Measurements from ENCODE around the gene HIVEP2.

Gene HIVEP2

GRCh38 chr6:142916881-142917280 lies 28.1 kb downstream of the HIVEP2 start:
- no peak for DNase-seq

- DNase-seq = no peak
These were observed 29.9 kb downstream of the HIVEP2 start for GRCh38 chr6:142914937-142915697.

GRCh38 chr6:142914369-142914768 lies 30.6 kb downstream of the HIVEP2 start:
- no peak for DNase-seq

GRCh38 chr6:142913511-142914047 lies 31.4 kb downstream of the HIVEP2 start:
- no peak for DNase-seq

GRCh38 chr6:142913036-142913510 lies 31.9 kb downstream of the HIVEP2 start:
- no peak for DNase-seq

GRCh38 chr6:142912125-142912524 lies 32.9 kb downstream of the HIVEP2 start:
- no peak for DNase-seq

GRCh38 chr6:142911430-142911829 lies 33.5 kb downstream of the HIVEP2 start:
- no peak for DNase-seq

- DNase-seq = no peak
These were observed 35.3 kb downstream of the HIVEP2 start for GRCh38 chr6:142909686-142910085.

- DNase-seq = no peak
These were observed 36.7 kb downstream of the HIVEP2 start for GRCh38 chr6:142908235-142908634.

- DNase-seq = no peak
These were observed 37.4 kb downstream of the HIVEP2 start for GRCh38 chr6:142907544-142907943.

- DNase-seq = no peak
These were observed 38.0 kb downstream of the HIVEP2 start for GRCh38 chr6:142906945-142907470.

GRCh38 chr6:142903812-142904211 lies 41.2 kb downstream of the HIVEP2 start:
- DNase-seq = peak; percentile 44

- peak; percentile 99 for DNase-seq
These were observed 42.3 kb downstream of the HIVEP2 start for GRCh38 chr6:142902636-142903053.

- DNase-seq = no peak
These were observed 43.4 kb downstream of the HIVEP2 start for GRCh38 chr6:142901611-142902010.

GRCh38 chr6:142900227-142900971 lies 44.6 kb downstream of the HIVEP2 start:
- DNase-seq = peak; percentile 50

GRCh38 chr6:142898927-142899895 lies 45.8 kb downstream of the HIVEP2 start:
- DNase-seq = no peak

GRCh38 chr6:142897659-142898058 lies 47.3 kb downstream of the HIVEP2 start:
- DNase-seq = no peak

GRCh38 chr6:142896732-142897131 lies 48.2 kb downstream of the HIVEP2 start:
- no peak for DNase-seq

- no peak for DNase-seq
These were observed 51.9 kb downstream of the HIVEP2 start for GRCh38 chr6:142893088-142893487.

GRCh38 chr6:142892254-142893021 lies 52.5 kb downstream of the HIVEP2 start:
- no peak for DNase-seq

GRCh38 chr6:142891454-142891853 lies 53.5 kb downstream of the HIVEP2 start:
- DNase-seq = no peak
